ENCODE results near the gene SULT1C3.
"Not testable (repeated sequence)": the region's sequence is repeated elsewhere in the genome, so short reads cannot be mapped to it uniquely, and the experiment has no call there.

Gene SULT1C3

DNA sequence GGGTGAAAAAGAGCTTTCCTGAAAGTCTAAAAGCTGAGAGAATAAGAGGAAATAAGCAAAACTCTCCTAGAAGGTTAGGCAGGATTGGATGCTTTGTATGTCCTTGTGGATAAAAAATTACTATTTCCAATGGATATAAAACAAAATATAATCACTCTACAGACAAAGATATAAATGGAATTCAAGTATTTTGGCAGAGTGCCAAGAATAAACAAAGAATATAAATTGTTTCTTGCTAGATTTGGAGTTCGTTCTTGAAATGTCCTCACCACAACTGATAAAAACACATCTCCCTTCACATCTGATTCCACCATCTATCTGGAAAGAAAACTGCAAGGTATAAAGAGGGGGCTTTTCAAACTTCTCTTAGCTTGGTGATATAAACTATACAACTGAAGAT lies 13.3 kb downstream of the SULT1C3 start:
- no peak for DNase-seq

DNA sequence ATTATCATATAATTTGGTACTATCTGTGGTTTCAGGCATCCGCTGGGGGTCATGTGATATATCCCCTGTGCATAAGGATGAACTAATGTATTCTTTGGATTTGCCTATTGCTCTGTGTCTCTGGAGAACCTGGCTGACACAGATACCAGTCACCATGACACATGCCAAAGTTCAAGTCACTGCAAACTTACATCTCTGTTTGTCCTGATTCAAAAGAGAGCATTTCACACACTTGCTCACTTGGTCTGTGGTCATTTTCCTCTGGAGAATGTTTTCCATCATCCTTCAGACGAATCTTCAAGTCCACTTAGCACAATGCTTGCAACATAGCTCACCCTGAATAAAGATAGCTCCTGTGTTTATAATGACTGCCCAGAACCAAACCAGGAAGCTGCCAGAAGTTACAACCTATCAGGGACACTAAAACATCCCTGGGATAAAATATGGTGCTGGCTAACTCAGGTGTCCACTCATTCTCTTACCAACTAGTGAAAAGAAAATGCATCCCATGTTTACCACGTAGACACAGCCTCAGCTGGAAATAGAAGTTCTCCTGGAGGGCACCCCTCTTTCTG lies 18.1 kb downstream of the SULT1C3 start:
- no peak for DNase-seq

- DNase-seq: no peak
These were observed 21.0 kb downstream of the SULT1C3 start for GRCh38 chr2:108260773-108261172.

GRCh38 chr2:108262036-108262435 lies 22.3 kb downstream of the SULT1C3 start:
- DNase-seq: no peak

- no peak for DNase-seq
These were observed 23.6 kb downstream of the SULT1C3 start for GRCh38 chr2:108263401-108263800.

GRCh38 chr2:108266218-108266617 lies 26.4 kb downstream of the SULT1C3 start:
- DNase-seq: no peak

DNA sequence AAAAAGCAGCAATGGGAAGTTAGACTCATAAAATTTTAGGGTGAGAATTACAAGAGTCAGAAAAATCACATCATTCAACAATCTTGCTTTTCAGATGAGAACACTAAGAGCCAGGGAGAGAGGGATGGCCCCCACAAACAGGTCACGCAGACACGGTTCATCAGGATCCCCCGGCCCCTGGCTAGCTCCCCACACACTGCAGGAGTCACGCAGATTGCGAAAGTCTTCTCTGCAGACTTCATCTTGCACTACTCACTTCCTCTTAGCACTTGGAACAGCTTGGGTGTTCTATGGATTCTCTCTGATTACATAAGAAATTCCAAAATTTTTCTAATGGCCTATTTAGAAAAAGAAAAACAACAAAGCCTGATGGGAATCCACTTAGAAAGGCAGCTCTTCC lies 27.3 kb downstream of the SULT1C3 start:
- no peak for DNase-seq

DNA sequence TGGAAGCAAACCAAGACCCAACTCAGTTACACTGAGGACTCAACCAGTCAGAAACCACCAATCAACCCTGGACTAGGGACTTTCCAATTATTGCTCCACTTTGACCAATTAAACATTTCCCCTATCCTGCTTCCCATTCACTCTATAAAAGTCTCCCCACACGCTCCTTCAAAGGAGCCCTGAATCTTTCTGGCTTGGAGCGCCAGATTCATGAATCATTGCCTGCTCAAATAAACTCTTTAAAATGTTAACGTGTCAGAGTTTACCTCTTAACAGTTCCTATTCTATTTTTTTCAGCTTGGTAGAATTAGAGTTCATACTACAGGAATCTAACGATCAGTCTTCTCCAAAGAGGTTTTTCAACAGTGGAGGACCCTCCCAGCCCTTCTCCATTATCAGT lies 28.2 kb downstream of the SULT1C3 start:
- no peak for DNase-seq

GRCh38 chr2:108270346-108270745 lies 30.6 kb downstream of the SULT1C3 start:
- no peak for DNase-seq

GRCh38 chr2:108270768-108271506 lies 31.2 kb downstream of the SULT1C3 start:
- no peak for DNase-seq

DNA sequence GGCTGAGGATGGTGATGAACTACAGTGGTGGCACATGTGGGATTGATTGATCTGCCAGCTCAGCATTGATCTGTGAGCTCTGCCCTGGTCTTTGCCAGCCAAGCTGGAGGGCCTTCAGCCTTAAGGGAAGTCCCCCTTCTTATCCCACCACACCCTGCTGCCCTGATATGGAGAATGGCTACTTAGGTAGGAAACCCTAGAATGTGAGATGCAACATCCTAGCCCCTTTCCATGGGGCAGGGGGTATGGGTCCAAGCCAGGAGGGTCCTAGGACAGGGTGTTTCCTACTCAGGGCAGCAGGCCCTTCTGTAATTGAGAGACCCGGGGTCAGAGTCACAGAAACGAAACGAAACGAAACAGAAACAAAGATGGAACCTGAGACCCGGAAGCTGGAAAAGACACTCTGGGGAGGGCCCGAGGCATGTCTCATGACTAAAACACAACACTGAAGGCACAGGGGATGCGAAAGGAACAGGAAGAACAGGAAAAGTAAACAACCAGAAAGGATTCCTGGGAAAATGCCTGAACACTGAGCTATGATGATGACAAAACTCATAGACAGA lies 32.0 kb downstream of the SULT1C3 start:
- no peak for DNase-seq

- no peak for DNase-seq
These were observed 38.9 kb downstream of the SULT1C3 start for GRCh38 chr2:108278631-108279030.

DNA sequence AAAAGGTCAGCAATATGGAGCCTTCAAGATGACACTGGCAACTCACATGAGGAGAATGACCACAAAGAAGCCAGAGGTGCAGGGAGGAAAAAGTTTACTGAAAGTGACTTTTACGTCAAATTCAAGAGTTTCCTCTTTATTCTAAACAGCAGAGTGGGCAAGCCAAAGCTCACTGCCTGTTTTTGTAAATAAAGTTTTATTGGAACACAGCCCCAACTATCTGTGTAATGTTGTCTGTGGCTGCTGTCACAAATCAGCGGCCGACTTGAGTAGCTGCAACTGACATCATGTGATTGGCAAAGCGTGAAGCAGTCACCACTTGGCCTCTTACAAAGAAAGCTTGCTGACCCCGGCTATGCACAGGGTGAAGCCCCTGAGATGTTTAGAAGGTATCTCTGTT lies 39.7 kb downstream of the SULT1C3 start:
- DNase-seq: no peak

DNA sequence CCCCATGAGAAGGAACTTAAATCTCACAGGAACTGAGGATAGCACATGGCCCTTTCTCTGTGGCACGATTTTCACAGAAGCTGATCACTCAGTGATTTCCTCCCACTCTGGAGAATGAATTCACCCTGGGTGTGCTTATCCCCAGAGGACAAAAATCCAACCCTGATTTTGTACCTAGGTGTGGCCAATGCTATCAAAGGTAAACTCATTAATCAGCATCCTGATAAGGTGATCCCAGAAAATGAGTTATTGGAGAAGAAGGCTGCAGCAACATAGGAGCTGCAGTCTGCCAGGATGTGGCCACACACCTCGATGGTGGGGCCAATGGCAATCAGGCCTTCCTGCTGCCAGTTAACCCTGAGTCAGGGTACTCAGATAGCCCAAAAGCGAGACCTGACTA lies 40.7 kb downstream of the SULT1C3 start:
- DNase-seq: no peak

GRCh38 chr2:108284566-108284965 lies 44.8 kb downstream of the SULT1C3 start:
- DNase-seq: not testable (repeated sequence)

GRCh38 chr2:108285616-108286015 lies 45.8 kb downstream of the SULT1C3 start:
- DNase-seq: no peak

- no peak for DNase-seq
These were observed 47.4 kb downstream of the SULT1C3 start for GRCh38 chr2:108287169-108287568.

DNA sequence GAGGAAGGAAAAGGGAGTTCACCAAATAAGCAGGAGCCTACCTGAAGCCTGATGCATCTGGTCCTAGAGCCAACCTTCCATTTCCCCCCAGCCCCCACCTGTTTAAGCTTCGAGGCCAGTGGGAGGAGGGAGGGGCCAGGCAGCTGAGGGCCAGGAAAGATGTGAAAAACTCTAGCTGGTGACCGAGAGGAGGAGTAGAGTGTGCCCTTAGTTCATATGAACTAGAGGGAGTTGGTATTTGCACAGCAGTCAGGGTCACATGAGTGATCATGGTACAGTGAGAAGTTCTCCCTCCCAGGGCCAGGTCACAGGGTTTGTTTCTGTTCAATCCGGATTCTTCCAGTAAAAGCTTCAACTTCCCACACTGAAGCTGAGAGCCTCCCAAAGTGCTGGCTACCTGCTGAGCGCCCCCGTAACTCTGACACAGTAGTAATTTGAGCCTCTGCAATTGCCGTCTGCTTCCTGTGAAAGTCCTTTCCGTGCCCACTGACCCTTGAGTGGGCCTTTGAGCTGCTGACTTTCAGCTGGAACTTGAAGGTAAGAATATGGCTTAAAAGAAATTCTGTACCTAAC lies 48.9 kb downstream of the SULT1C3 start, which contains the start of gene SULT1C2:
SULT1C2 (plus strand) TSS at position 362 of the 573 bp plus-strand sequence. CDS start 4,773 bp downstream, outside the sequence.
- no peak for DNase-seq

DNA sequence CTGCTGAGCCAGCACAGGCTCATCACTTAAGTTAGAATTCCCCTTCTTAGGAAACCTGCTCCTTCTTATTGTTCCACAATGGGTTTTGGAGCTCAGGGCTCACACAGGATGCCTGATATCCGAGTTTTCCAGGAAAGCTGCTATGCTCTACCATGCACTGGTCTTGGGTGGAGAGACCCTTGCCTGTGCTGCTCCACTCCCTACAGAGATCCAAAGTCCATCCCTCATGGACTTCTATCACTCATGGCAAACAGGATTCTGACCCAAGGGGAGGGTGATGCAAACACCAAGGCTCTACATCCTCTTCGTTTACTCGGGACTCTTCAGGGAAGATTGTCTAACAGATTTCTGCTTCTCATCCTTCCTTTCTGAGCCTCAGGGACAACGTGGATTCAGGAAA lies 54.1 kb downstream of the SULT1C3 start:
- DNase-seq: no peak

DNA sequence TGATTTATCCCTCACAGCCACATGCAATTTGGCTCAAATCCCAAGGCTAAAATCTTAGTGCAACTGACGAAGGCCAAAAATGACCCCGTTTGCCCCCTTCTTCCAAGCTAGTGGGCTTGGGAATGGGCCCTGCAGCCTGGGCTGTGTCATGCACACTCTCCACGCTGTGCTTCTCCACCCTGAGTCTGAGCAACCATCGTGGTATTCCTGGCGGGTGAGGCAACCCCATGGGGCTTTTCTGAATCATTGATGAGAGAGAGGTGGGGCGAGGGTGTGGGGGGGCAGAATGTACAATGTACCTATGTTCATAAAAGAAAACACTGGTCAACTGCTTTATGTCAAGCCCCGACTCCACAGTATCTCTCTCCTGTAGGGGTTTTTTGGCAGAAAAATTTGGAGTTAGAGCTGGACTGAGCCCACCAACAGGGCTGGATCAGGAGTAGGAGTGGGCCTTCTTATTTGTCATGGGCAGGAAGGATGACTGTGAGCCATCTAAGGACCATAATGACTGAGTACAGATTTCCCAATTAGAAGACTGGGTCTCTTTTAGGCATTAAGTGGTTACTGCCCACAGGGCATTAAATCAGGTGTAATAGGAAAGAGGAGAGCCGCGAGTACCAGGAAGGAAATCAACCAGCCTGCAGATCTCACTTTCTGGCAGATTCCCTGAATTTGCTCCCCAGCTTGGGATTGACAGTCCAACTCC lies 57.8 kb downstream of the SULT1C3 start:
- DNase-seq: no peak

GRCh38 chr2:108301558-108301957 lies 61.8 kb downstream of the SULT1C3 start:
- no peak for DNase-seq

- no peak for DNase-seq
These were observed 65.2 kb downstream of the SULT1C3 start for GRCh38 chr2:108304975-108305374.

DNA sequence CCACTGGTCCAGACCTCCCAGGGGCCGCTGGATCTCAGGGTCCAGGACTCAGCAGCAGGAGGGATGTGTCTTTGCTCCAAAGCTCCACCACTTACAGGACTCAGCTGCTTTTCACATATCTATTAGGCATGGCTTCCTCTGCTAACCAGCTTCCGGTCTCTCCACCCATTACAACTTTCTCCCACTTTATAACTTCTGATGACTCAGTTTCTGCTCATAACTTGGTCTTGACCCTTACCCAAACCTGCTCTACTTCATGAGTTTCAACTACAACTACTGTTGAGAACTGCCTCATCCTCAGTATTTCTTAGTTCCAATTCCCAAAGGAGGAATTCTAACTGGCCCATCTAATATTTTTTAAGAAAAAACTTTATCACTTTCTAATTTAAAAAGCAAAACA lies 66.1 kb downstream of the SULT1C3 start:
- no peak for DNase-seq
